ENCODE data around the gene TMC1. TPM values are rescaled to one million over a fixed set of nuclear protein-coding genes. Genes with fewer than 3 reads are reported as not detected.
A peak's percentile ranks its signal among the peaks of the same experiment; 100 is the strongest.

Gene TMC1
- total and polyA plus RNA-seq, 2 of the 8 experiments (the other 6 are each of a cell fraction or from before 2014, with no cell fraction given): 0.95 to 0.98 TPM

GRCh38 chr9:72769546-72769945 is 248.1 kb downstream of the TMC1 start:
- Histone ChIP-seq H3K9me3 (ENCODE audit: insufficient read depth in 2 of 2, low read depth in 1 of 2, low read length in 1 of 2) (no peaks in the 10 kb centered on the region), H3K23me2 (ENCODE audit: low read depth, low read length) (no peaks in the 10 kb centered on the region), H3K4me3 (ENCODE audit: extremely low read depth in 1 of 4, insufficient read depth in 2 of 4, low read depth in 3 of 4, low read length in 4 of 4) (no peak overlapping the region), H4K5ac (ENCODE audit: insufficient read length, low read depth, low read length) (no peak overlapping the region), H3K18ac (ENCODE audit: extremely low read depth, low read length) (no peak overlapping the region), H4K20me1 (replicated peaks in 1 of 2; ENCODE audit: control insufficient read depth in 1 of 2, insufficient read depth in 2 of 2, low read length in 2 of 2) (no peaks in the 10 kb centered on the region), H4K91ac (replicated peaks; ENCODE audit: insufficient read length, low read length) (no peak overlapping the region), H2AK5ac (ENCODE audit: low read depth, low read length) (no peak overlapping the region), H3K27me3 (replicated peaks in 1 of 4; ENCODE audit: control insufficient read depth in 3 of 4, extremely low read depth in 1 of 4, insufficient read depth in 3 of 4, low read length in 3 of 4) (no peaks in the 10 kb centered on the region), H2BK5ac (ENCODE audit: low read depth, low read length) (no peak overlapping the region), H3K4ac (replicated peaks; ENCODE audit: insufficient read length, low read depth, low read length) (no peak overlapping the region), H3K14ac (ENCODE audit: insufficient read length) (no peak overlapping the region), H3K79me2 (ENCODE audit: control insufficient read depth in 1 of 2, insufficient read depth in 2 of 2, low read length in 2 of 2) (no peaks in the 10 kb centered on the region), H2AFZ (ENCODE audit: low read length) (peak overlapping the region; percentile 26; the same call in 1 of the 2 replicates), H2BK15ac (ENCODE audit: low read length) (no peak overlapping the region), H3K27ac (ENCODE audit: low read depth, low read length) (no peak overlapping the region), H4K8ac (ENCODE audit: extremely low read depth, insufficient read depth, low read length) (no peak overlapping the region), H3K4me1 (replicated peaks in 1 of 4; ENCODE audit: control insufficient read depth in 3 of 4, insufficient read depth in 4 of 4, low read length in 3 of 4) (no peaks in the 10 kb centered on the region), H3K23ac (ENCODE audit: insufficient read length) (no peak overlapping the region), H3K4me2 (ENCODE audit: insufficient read depth in 1 of 2, low read depth in 2 of 2, low read length in 2 of 2) (no peak overlapping the region), H3K9ac (replicated peaks in 1 of 4; ENCODE audit: extremely low read depth in 1 of 4, low read depth in 3 of 4, low read length in 3 of 4) (no peak overlapping the region), H2BK120ac (replicated peaks; ENCODE audit: low read depth, low read length) (no peak overlapping the region), H3K36me3 (ENCODE audit: control insufficient read depth in 2 of 4, insufficient read depth in 4 of 4, low read length in 3 of 4) (no peaks in the 10 kb centered on the region), H2BK12ac (ENCODE audit: low read depth, low read length) (no peak overlapping the region), H2BK20ac (ENCODE audit: low read length) (no peak overlapping the region), H3K56ac (replicated peaks; ENCODE audit: insufficient read length, low read depth, low read length) (no peak overlapping the region), H3K79me1 (ENCODE audit: low read depth, low read length) (no peaks in the 10 kb centered on the region)
- DNase-seq (ENCODE audit: low read depth in 1 of 2, low spot score in 2 of 2): no peak
- 88% methylated on average over 5 of the region's 5 CpGs; no CpG with 5 or more reads in 1 of the 2 experiments for WGBS, 2 experiments (ENCODE audit: extremely low coverage in 1 of 2, insufficient coverage in 1 of 2, insufficient read length in 1 of 2, insufficient replicate concordance in 2 of 2, low coverage in 1 of 2, low lambda C conversion rate in 2 of 2, missing lambda C conversion rate in 1 of 2)
- FAIRE-seq: no peak
- no peak for TF ChIP-seq MAFK (IDR thresholded peaks at IDR 0.05; ENCODE audit: low read depth, low read length)
- TF ChIP-seq CHD2 (IDR thresholded peaks at IDR 0.05; ENCODE audit: low read length): no peak
- ChIA-PET CTCF (ENCODE audit: partially characterized antibody) (interaction anchor here (1.5 kb wide), 1 partner anchor 8 kb away, joined by 3 read pairs; no protein-coding TSS in a partner anchor), POLR2A (ENCODE audit: partially characterized antibody) (no interaction called here)

Data from H1 (cell line).